ENCODE data around the gene ASPG.

ASPG gene

DNA sequence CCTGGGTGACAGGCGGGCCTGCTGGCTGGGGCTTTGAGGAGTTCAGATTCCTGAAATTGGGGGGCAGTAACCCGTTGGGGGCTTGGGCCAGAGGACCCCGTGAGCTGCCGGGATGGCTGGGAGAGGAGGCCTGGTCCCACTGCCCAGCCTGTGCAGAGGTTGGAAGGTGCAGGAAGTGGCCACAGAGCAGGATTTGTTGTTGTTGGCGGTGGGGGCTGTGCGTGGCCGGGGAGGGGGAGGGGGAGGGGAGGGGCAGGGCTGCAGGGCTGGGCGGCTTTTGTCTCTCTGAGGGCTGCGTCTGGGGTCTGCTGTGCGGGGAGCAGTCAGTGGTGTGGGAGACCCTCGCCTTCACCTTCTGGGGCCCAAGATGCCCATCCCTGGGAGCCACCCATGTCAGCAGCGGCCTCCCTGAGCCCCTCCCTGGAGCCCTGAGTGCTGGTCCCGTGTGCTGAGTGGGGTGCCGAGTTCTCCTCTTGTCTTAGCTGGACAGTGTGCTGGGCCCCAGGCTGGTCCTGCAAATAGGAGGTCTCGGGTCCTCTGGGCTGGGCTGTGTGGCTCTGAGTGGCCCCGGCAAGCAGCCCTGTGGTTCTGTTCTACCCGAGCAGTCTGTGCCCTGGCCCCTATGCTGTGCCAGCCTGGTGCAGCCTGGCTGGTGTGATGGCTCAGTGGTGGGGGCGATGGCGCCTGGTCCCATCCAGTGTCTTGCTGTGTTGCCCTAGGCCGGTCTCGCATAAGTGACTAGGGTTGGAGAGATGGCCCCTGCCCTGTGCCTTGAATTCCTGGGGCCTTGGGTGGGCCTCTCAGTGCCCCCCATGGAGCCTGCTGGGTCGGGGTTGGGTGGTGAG, 63.2 kb downstream of the ASPG start:
- no peak overlapping the region for H3K27ac ChIP-seq (ENCODE audit: low read length)
- H3K4me3 ChIP-seq (ENCODE audit: low read length), result no peak overlapping the region
- TF ChIP-seq, protein P1, sequence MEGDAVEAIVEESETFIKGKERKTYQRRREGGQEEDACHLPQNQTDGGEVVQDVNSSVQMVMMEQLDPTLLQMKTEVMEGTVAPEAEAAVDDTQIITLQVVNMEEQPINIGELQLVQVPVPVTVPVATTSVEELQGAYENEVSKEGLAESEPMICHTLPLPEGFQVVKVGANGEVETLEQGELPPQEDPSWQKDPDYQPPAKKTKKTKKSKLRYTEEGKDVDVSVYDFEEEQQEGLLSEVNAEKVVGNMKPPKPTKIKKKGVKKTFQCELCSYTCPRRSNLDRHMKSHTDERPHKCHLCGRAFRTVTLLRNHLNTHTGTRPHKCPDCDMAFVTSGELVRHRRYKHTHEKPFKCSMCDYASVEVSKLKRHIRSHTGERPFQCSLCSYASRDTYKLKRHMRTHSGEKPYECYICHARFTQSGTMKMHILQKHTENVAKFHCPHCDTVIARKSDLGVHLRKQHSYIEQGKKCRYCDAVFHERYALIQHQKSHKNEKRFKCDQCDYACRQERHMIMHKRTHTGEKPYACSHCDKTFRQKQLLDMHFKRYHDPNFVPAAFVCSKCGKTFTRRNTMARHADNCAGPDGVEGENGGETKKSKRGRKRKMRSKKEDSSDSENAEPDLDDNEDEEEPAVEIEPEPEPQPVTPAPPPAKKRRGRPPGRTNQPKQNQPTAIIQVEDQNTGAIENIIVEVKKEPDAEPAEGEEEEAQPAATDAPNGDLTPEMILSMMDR (IDR thresholded peaks at IDR 0.05; ENCODE audit: low read length), result no peak
- no peak for TF ChIP-seq EZH2 (optimal IDR thresholded peaks at IDR 0.05; ENCODE audit: low read depth, low read length)
- TF ChIP-seq EZH2phosphoT487 (IDR thresholded peaks at IDR 0.05; ENCODE audit: low read length), result no peak
- H3K36me3 ChIP-seq (replicated peaks; ENCODE audit: insufficient read depth, low read length), result no peaks in the 10 kb centered on the region
- no peak for DNase-seq
- no peak overlapping the region for H3K4me2 ChIP-seq (ENCODE audit: low read depth, low read length)
- H3K79me2 ChIP-seq (ENCODE audit: low read length), result no peaks in the 10 kb centered on the region
- no peaks in the 10 kb centered on the region for H3K4me1 ChIP-seq (ENCODE audit: low read length)
- H3K9me2 ChIP-seq (replicated peaks; ENCODE audit: insufficient read depth, low read length), result no peaks in the 10 kb centered on the region
- H3K9ac ChIP-seq (ENCODE audit: low read length), result no peak overlapping the region
- no peaks in the 10 kb centered on the region for H4K20me1 ChIP-seq (ENCODE audit: insufficient read depth, low read length)
- peaks cover 20% of the 10 kb centered on the region; the same call in 1 of the 2 replicates for H3K27me3 ChIP-seq (replicated peaks; ENCODE audit: insufficient read depth, low read length)
- H3F3A ChIP-seq (ENCODE audit: insufficient read depth, low read length), result no peaks in the 10 kb centered on the region
- H2AFZ ChIP-seq (ENCODE audit: low read length), result no peak overlapping the region
- H3K9me3 ChIP-seq (replicated peaks; ENCODE audit: insufficient read depth, low read length), result no peaks in the 10 kb centered on the region

DNA sequence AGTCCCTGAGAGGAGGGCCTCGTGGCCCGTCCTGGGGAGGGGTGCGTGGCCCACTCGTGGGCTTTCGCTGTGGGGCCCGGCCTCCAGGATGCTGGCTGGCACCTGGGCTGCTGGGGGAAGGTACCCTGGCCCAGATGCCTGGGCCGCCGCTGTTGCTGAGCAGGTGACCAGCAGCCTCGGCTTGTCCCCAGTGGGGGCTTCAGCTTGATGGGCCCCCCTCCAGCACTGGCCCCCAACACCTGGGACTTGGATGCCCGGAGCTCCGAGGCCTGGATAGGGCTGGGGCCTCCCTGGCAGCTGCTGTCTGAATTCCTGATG, 63.7 kb downstream of the ASPG start:
- no peak for DNase-seq
- Histone ChIP-seq H3K9me3 (replicated peaks; ENCODE audit: insufficient read depth, low read length) (no peaks in the 10 kb centered on the region), H3F3A (ENCODE audit: insufficient read depth, low read length) (no peaks in the 10 kb centered on the region), H3K27me3 (replicated peaks; ENCODE audit: insufficient read depth, low read length) (peaks cover 20% of the 10 kb centered on the region; the same call in 1 of the 2 replicates), H4K20me1 (ENCODE audit: insufficient read depth, low read length) (no peaks in the 10 kb centered on the region), H3K9me2 (replicated peaks; ENCODE audit: insufficient read depth, low read length) (no peaks in the 10 kb centered on the region), H3K27ac (ENCODE audit: low read length) (no peak overlapping the region), H3K79me2 (ENCODE audit: low read length) (no peaks in the 10 kb centered on the region), H3K36me3 (replicated peaks; ENCODE audit: insufficient read depth, low read length) (no peaks in the 10 kb centered on the region), H3K9ac (ENCODE audit: low read length) (no peak overlapping the region), H3K4me2 (ENCODE audit: low read depth, low read length) (no peak overlapping the region), H3K4me1 (ENCODE audit: low read length) (no peaks in the 10 kb centered on the region), H2AFZ (ENCODE audit: low read length) (no peak overlapping the region), H3K4me3 (ENCODE audit: low read length) (no peak overlapping the region)
- TF ChIP-seq, protein P1 (IDR thresholded peaks at IDR 0.05; ENCODE audit: low read length), result no peak
- TF ChIP-seq EZH2 (optimal IDR thresholded peaks at IDR 0.05; ENCODE audit: low read depth, low read length) (no peak), EZH2phosphoT487 (IDR thresholded peaks at IDR 0.05; ENCODE audit: low read length) (no peak)

DNA sequence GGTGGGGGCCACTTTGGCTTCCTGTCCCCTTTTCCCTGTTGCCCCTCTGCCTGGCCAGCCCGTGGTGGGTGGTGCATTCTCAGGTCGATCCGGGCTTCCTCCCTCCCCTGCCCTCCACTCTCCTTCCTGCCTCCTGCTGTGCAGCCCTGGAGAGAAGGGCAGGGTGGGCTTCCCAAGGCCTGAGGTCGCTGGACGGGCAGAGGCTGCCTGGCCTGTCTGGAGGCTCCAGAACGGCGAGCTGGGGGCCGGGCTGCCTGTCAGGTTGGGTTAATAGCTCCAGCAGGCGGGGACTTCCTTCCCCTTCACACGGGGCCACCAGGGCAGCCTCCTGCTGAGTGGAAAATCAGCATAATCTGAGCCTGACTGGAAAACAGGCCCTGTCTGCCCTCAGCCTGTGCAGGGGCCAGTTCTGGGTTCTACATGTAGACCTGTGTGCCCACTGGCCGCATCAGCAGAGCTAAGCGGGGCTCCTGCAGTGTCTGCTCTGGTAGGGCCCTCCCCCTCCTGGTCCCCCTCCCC, 64.2 kb downstream of the ASPG start:
- no peak overlapping the region for H3K9ac ChIP-seq (ENCODE audit: low read length)

More for the DNA sequence above, 64.2 kb downstream of the ASPG start:
- Histone ChIP-seq H3K36me3 (replicated peaks; ENCODE audit: insufficient read depth, low read length) (no peaks in the 10 kb centered on the region), H3K4me2 (ENCODE audit: low read depth, low read length) (no peak overlapping the region), H3K4me1 (ENCODE audit: low read length) (no peaks in the 10 kb centered on the region), H3K79me2 (ENCODE audit: low read length) (no peaks in the 10 kb centered on the region), H3K27me3 (replicated peaks; ENCODE audit: insufficient read depth, low read length) (peaks cover 15% of the 10 kb centered on the region; the same call in 1 of the 2 replicates), H2AFZ (ENCODE audit: low read length) (no peak overlapping the region), H3F3A (ENCODE audit: insufficient read depth, low read length) (no peaks in the 10 kb centered on the region), H3K4me3 (ENCODE audit: low read length) (no peak overlapping the region), H3K9me3 (replicated peaks; ENCODE audit: insufficient read depth, low read length) (no peaks in the 10 kb centered on the region), H3K9me2 (replicated peaks; ENCODE audit: insufficient read depth, low read length) (no peaks in the 10 kb centered on the region), H4K20me1 (ENCODE audit: insufficient read depth, low read length) (no peaks in the 10 kb centered on the region), H3K27ac (ENCODE audit: low read length) (no peak overlapping the region)
- DNase-seq, result no peak
- TF ChIP-seq EZH2phosphoT487 (IDR thresholded peaks at IDR 0.05; ENCODE audit: low read length) (no peak), EZH2 (optimal IDR thresholded peaks at IDR 0.05; ENCODE audit: low read depth, low read length) (no peak)
- TF ChIP-seq, protein P1 (IDR thresholded peaks at IDR 0.05; ENCODE audit: low read length), result no peak
